Spinal cord (tissue), 10 donors: ENCODE data around the gene DCP1A. TPM values are rescaled to one million over a fixed set of nuclear protein-coding genes. Genes with fewer than 3 reads are reported as not detected.

Experiments
- DNase-seq, 6 donors: peaks; one replicate each; pipeline versions ENCODE4 v3.0.0 to v3.0.0-alpha.2; 2013 to 2015; ENCODE audit warnings: low spot score in 6 of 6, low read depth in 4 of 6
- H3K27ac ChIP-seq: one replicate; pipeline ENCODE4 v1.5.1; 2013; ENCODE audit warnings: low read depth, low read length, control low read depth
- H3K27me3 ChIP-seq: one replicate; pipeline ENCODE4 v1.6.1; 2013; ENCODE audit warnings: low read length; ENCODE audit not compliant: control insufficient read depth, insufficient read depth
- H3K36me3 ChIP-seq: one replicate; pipeline ENCODE4 v1.6.1; 2013; ENCODE audit warnings: low read length; ENCODE audit not compliant: control insufficient read depth, insufficient read depth
- H3K4me1 ChIP-seq: one replicate; pipeline ENCODE4 v1.6.1; 2013; ENCODE audit warnings: low read length; ENCODE audit not compliant: control insufficient read depth, insufficient read depth
- H3K4me3 ChIP-seq: one replicate; pipeline ENCODE4 v1.5.1; 2013; ENCODE audit warnings: low read depth, low read length, control low read depth
- H3K9me3 ChIP-seq: one replicate; pipeline ENCODE4 v1.6.1; 2013; ENCODE audit warnings: low read length; ENCODE audit not compliant: control insufficient read depth, insufficient read depth
- WGBS: methylation state at CpG from one replicate; pipeline ENCODE4 v1.1.5; 2013; ENCODE audit warnings: missing lambda C conversion rate; ENCODE audit not compliant: insufficient coverage; 5-methylcytosine and 5-hydroxymethylcytosine counted together
- polyA plus RNA-seq, 2 donors: library from polyadenylated mRNA; unstranded; fragments of 120-200 nt; gene quantifications; one replicate each; pipeline ENCODE4 v1.2.1, GENCODE V29; 2013; ENCODE audit not compliant: insufficient read length in 2 of 2
- small RNA-seq: library from RNA; depleted of rRNA; stranded (forward); fragments of <200 nt; gene quantifications from one replicate; pipeline ENCODE3, GENCODE V24; 2014; ENCODE audit warnings: low replicate concordance
- total RNA-seq, 2 donors: library from RNA; depleted of rRNA in 1 of 2; stranded (reverse); fragments of 120-200 nt in 1 of 2; fragments of >200 nt in 1 of 2; gene quantifications; one replicate each; pipeline versions ENCODE4 v1.2.3 to v1.2.4, GENCODE V29; 2013 to 2014
- donor health status: healthy.

DCP1A gene
- total and polyA plus RNA-seq, 4 donors = 13.3 to 18.3 (median 16.6) TPM

DNA sequence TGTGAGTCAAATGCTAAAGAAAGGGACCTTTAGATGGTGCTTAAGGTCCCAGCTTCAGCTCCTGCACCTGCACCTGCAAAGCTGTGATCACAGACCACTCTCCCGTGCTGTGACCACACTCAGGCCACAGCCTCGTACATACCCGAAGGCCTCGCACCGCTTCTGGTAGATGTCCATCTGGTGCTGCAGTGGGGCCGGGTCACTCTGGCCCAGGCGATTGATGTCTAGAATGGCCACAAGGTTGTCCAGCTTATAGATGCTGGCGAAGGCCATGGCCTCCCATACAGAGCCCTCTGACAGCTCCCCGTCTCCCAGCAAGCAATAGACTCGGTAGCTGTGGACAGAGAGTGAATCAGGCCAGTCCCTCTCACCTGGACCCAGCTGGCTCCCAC is 112.5 kb downstream of the DCP1A start:
- over 99% methylated on average over 8 of the region's 10 CpGs for WGBS

DNA sequence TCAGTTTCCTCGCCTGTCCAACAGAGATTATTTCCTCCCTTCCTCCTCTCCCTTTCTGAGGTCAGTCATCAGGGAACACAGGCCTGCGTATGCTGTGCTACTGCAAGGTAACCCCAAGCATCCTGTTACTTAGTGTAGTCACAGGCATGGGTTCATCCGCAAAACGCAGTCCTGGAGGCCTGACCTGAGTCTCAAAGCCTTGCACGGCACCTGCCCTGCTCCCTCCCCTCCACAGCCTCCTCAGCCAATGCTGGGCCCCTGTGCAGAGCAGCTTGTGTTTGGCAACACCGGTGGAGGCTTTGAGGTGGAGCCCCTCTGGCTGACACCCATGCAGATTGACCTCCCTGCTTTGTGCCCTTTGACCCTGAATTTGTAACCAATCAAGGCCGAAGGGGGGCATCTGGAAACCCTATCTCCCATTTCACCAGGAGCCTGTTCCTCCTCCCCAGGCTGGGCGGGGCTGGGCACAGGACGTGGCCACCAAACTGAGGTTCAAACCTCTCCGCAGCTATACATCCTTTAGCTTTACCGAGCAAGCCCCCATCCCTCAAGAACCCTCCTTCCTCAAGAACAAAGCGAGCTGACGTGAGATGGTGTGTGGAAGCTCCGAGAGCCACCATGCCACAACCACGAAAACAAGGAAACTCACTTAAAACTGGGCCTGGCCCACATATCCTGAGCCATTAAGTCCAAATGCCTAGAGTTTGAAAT is 113.1 kb downstream of the DCP1A start:
- DNase-seq = no peak
- 76% methylated on average over 7 of the region's 15 CpGs for WGBS
- no peaks in the 10 kb centered on the region for H3K9me3 ChIP-seq
- H3K27ac ChIP-seq = no peak overlapping the region
- peaks cover 8% of the 10 kb centered on the region for H3K4me1 ChIP-seq
- no peaks in the 10 kb centered on the region for H3K27me3 ChIP-seq
- peaks cover 92% of the 10 kb centered on the region for H3K36me3 ChIP-seq
- no peak overlapping the region for H3K4me3 ChIP-seq

More for the DNA sequence above, 112.5 kb downstream of the DCP1A start:
- no peak overlapping the region for H3K4me3 ChIP-seq
- H3K27ac ChIP-seq = no peak overlapping the region
- no peaks in the 10 kb centered on the region for H3K27me3 ChIP-seq
- H3K36me3 ChIP-seq = peaks cover 92% of the 10 kb centered on the region
- no peaks in the 10 kb centered on the region for H3K9me3 ChIP-seq
- H3K4me1 ChIP-seq = peaks cover 8% of the 10 kb centered on the region
- DNase-seq = no peak

Small RNA genes lying within 50 kb of the gene (small RNA-seq; reads per million reads assigned to genes)
- gene RF00019 = not detected
- gene RF00212 = not detected
- gene RF00568 = not detected

Other genes with a start within 250 kb of the DCP1A start
- gene RFT1, start 217.1 kb downstream of the DCP1A start, total RNA-seq = 10 to 100 TPM; 10.8 to 13.4 TPM
- 10 to 100 TPM; 16.1 to 18.3 TPM for gene RFT1, start 217.1 kb downstream of the DCP1A start, polyA plus RNA-seq
- 10 to 100 TPM in 1 of 2 donors, 1 to 10 TPM in 1; 2.9 to 10.0 TPM for gene PRKCD, start 186.3 kb downstream of the DCP1A start, total RNA-seq
- gene PRKCD, start 186.3 kb downstream of the DCP1A start, polyA plus RNA-seq = 10 to 100 TPM; 12.5 to 15.0 TPM
- 100 to 1,000 TPM; 118 to 132 TPM for gene TKT, start 91.5 kb downstream of the DCP1A start, total RNA-seq
- 100 to 1,000 TPM; 165 to 170 TPM for gene TKT, start 91.5 kb downstream of the DCP1A start, polyA plus RNA-seq
- 10 to 100 TPM; 14.1 to 37.5 TPM for gene CACNA1D, start 147.1 kb upstream of the DCP1A start, total RNA-seq
- 10 to 100 TPM; 19.1 to 29.6 TPM for gene CACNA1D, start 147.1 kb upstream of the DCP1A start, polyA plus RNA-seq